LHCN-M2 (cell line): Measurements from ENCODE around the gene ELK3. TPM values are rescaled to one million over a fixed set of nuclear protein-coding genes. Genes with fewer than 3 reads are reported as not detected.

Experiments used
- DNase-seq: peaks from one replicate; pipeline ENCODE4 v3.0.0-alpha.2; 2012; ENCODE audit warnings: low read depth
- total RNA-seq: library from RNA; depleted of rRNA; stranded (reverse); fragments of >200 nt; gene quantifications from 2 replicates; pipeline ENCODE4 v1.2.3, GENCODE V29; 2014

The ELK3 gene
- total RNA-seq, 1 experiment from 2014 or later, result 105 TPM

- peak; percentile 48 for DNase-seq
Measured at GRCh38 chr12:96256672-96257361, 62.6 kb downstream of the ELK3 start.

DNA sequence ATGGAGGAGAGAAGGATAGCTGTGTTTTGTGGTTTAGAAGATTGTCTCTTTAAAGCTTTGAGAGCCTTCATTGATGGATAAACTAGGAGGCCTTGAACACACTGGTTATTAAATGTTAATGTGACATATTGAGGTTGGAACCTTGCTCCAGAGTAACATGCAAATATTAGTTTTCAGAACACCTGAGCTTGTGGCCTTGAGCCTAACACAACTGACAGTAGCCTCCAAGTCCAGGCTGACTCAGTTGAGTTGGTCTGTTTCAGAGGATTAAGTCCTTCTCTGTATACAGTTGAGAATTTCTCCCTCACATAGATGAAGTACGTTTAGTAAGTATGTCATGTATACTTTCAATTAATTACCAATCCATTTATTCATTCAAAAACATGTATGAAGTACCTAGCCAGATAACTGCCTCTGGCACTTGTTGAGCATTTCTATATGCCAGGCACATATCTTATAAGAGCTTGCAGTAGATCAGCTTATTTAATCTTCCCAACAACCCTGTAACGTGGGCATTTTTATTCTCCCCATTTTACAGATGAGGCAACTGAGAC, 63.5 kb downstream of the ELK3 start:
- no peak for DNase-seq

DNA sequence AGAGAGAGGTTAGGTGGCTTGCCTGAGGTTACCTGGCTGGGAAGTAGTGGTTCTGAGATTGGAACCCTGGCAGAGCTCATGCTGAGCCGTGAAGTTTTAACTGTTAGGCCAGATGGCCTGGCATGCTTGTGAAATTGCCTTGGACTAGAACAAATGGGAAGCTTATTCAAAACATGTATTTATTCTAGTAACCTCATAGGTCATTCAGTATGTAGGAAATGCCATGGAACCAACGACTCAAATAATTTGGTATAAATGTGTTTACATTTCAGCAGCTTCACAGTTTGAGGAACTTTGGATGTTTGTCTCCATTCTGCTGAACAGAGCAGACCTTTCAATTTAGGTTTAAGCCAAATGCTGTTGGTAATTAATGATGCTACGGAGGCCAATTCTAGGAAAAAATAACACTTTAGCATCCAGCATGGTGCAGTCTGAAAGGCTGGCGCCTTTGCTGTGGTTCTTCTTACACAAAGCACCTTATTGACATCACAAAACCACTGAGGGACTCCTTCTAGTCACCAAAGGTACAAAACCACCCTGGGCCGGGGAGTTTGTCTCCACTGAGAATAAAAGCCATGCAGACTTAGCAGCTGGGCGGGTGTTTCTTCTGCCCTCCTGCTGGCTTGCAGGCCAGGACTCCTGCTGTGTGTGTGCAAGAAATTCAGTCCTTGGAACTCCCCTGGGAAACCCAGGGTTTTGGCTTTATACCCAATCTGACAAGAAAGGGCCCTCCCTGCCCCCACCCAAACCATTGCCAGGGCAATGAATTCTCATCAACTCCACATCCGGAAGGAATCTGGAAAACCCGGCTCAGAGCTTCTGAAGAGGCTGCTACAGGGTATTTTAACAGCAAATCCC, 64.2 kb downstream of the ELK3 start:
- DNase-seq, result peak; percentile 79

DNA sequence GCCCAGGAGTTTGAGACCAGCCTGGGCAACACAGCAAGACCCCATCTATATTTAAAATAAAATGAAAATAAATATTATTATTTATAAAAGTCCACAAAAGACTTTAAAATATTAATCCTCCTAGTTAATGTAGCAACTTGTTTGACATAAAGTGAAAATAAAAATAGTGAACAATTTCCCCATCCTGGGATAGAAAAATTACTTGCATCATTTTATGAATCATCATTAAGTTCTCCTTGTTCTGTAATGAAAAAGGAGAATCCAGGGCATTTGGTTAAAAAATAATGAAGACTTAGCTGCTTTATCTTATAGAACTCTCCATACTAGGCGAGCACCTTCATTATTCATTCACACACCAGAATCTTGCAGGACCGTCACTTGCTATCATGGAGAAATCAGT, 66.1 kb downstream of the ELK3 start:
- no peak for DNase-seq

DNA sequence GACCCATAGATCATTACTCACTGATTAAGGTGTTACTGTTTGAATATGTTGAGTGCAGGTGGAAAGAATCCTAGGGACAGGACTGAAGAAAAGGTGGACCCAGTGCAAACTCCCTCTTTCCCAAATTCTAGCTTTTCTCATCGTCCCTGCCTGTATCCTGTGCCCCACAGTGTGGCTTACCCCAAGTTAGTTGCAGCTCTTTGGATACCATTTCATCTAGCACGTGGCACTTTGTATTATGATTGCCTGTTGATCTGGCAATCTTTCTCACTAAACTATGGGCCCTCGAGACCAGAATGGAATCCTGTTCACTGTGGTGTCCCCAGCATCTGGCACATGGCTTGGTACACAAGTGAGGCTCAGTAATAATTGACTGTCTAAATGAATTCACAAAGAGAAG, 66.5 kb downstream of the ELK3 start:
- no peak for DNase-seq

GRCh38 chr12:96261557-96261956, 67.4 kb downstream of the ELK3 start:
- DNase-seq, result no peak

GRCh38 chr12:96263449-96263902, 69.3 kb downstream of the ELK3 start:
- DNase-seq, result no peak

- no peak for DNase-seq
Measured at GRCh38 chr12:96265400-96265799, 71.2 kb downstream of the ELK3 start.

- no peak for DNase-seq
Measured at GRCh38 chr12:96265836-96266235, 71.7 kb downstream of the ELK3 start.

- no peak for DNase-seq
Measured at GRCh38 chr12:96266238-96266637, 72.1 kb downstream of the ELK3 start.

- DNase-seq, result no peak
Measured at GRCh38 chr12:96271469-96272199, 77.5 kb downstream of the ELK3 start.

- peak; percentile 53 for DNase-seq
Measured at GRCh38 chr12:96274331-96274730, 80.2 kb downstream of the ELK3 start.

DNA sequence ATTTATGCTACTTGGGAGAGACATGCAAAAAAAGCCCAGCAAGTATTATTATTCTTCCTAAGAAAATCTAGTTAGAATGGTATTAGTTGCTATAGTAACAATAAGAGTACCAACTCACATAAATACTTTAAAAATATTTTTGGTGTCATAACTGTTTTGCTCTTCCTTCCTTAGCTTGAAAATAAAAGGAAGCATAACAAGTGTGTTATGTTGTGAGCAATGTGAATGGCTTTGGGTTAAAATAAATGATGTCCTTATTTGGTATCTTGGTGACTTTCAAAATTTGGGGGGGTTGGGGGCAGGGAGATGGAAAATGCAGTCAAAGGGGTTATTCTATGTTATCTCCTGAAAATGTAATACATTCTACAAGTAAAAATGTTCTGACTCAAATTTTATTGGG, 91.0 kb downstream of the ELK3 start:
- no peak for DNase-seq

DNA sequence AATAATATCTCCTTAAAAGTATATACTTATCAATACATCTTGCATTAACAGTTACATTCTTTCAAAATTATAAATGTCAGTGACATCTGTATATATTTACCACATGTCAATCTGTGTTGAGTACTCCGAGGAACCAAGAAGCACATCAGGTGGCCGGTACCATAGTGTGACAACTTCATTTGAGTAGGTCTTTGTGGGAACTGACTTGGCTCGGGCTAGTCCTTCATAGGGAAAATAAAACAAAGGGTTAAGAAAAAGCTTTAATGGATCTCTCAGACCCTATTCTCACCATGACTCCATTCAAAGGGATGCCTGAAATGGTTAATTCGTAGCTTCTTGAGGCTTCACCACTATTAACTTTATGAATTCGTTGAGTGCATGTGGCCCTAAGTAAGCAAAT, 94.9 kb downstream of the ELK3 start:
- DNase-seq, result no peak

GRCh38 chr12:96293093-96293492, 98.9 kb downstream of the ELK3 start:
- DNase-seq, result no peak

- DNase-seq, result peak; percentile 48
Measured at GRCh38 chr12:96294831-96295230, 100.7 kb downstream of the ELK3 start.

DNA sequence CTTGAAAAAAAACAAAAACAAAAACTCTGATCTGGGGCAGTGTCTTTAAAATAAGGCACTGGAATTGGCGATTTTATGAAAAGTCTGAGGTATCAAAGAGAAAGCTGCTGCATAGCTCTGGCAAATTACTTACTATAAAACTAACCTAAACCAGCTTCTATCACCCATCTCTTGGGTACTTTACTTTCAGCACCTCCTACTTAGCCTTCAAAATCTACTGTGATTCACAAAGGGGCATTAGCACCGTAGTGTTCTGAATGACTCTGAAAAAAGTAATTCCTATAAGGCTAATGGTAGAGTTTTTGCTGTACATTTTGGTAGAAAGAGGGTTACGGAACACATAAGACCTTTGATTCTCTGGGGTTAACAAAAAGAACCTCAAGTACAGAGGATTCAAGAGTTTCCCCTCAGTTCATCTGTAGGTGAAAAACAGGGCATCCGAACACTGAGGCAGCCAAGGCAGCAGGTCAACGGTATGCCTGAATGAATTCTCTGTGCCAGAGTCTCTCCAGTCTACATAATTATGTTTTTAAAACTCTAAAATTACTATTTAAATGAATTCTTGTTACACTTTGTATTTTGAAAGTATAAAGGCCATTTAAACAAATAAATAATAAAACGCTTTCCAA, 101.5 kb downstream of the ELK3 start:
- DNase-seq, result no peak

DNA sequence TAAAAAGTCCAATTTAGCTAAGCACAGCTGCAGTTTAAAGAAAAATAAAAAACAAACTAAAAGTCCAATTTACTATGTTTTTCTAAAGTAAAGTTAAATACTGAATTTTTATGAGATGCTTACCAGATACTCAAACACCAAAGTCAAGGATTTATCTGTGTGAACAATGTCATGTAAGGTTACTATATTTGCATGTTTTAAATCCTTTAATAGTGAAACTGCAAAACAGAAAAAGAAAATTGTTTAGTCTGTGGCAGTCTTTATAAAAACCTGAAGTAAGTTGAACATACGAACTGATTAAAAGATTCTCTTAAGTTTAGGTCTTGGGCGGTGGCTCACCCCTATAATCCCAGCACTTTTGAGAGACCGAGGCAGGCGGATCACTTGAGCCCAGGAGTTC, 103.3 kb downstream of the ELK3 start:
- no peak for DNase-seq

- DNase-seq, result no peak
Measured at GRCh38 chr12:96300064-96300463, 105.9 kb downstream of the ELK3 start.

GRCh38 chr12:96301732-96302131, 107.6 kb downstream of the ELK3 start:
- no peak for DNase-seq

- no peak for DNase-seq
Measured at GRCh38 chr12:96302687-96303310, 108.6 kb downstream of the ELK3 start.
